Suppressor macrophage treated with lipopolysaccharide for 1 hour (primary cell): ENCODE results near the gene RBM34.
"Not testable (repeated sequence)": the region's sequence is repeated elsewhere in the genome, so short reads cannot be mapped to it uniquely, and the experiment has no call there.

ENCODE experiments used
- DNase-seq, 3 donors: peaks; one replicate each; pipeline ENCODE4 v3.0.0-alpha.2; 2020 to 2022

The RBM34 gene

DNA sequence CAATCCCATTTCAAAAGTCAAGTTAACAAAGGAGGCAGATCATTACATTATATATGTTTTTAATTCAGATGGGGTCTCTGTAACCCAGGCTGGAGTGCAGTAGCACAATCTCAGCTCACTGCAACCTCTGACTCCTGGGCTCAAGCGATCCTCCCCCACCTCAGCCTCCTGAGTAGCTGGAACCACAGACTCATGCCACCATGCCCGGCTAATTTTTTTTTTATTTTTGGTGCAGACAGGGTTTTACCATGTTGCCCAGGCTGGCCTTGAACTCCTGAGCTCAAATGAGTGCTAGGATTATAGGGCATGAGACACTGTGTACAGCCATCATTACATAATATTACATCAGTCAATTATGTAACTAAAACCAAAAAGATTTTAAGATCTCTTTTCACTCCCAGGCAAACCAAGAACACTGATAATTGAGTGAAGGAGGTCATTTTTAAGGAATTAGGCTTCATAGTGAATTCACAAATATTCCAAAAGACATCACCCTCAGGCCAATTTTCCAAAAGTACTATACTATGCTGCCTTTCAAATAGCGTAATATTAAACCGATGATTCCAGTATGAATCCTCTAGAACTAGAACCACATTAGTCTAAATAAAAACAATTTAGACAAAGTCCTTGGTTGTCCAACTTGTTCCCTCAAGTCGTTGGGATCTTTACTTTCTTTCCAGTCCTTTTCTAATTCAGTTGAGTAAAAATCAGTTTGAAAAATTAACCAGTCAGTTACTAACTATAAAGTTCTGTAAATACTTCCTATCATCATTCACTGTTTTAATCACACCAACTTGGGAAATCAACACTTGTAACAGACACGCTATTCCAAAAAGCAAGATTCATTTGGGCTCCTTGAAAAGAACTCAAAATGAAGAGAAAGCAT, 48.5 kb downstream of the RBM34 start:
- DNase-seq: no peak

DNA sequence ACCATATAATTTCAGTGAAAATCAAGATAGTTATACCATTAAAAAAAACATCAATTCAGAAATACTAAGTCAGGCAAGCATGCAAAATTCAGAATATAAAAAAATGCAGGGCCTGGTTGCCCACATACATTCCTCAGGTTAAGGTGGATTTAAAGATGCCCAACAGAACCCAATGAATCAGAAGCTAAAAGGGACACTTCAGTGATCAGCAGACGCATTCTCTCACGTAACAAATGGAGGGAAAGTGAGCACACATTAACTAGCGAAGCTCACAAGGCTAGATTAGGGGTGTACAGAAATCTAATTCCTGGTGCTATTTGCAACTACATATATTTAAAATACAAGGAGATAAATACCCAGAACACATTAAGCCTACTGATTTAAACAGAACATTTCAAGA, 49.9 kb downstream of the RBM34 start:
- DNase-seq: no peak

GRCh38 chr1:235108876-235109275, 52.2 kb downstream of the RBM34 start:
- no peak for DNase-seq

DNA sequence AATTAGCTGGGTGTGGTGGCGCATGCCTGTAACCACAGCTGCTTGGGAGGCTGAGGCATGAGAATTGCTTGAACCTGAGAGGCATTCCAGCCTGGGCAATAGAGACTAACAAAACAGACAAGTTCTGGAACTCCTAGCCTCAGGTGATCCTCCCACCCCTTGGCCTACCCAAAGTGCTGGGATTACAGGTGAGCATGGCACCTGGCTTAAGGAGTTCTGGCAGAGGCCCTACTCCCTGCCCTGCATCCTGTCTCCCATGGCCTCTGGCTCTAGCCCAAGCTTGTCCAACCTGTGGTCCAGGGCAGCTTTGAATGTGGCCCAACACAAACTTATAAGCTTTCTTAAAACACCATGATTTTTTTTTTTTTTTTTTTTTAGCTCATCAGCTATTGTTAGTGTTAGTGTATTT, 52.9 kb downstream of the RBM34 start:
- no peak for DNase-seq

DNA sequence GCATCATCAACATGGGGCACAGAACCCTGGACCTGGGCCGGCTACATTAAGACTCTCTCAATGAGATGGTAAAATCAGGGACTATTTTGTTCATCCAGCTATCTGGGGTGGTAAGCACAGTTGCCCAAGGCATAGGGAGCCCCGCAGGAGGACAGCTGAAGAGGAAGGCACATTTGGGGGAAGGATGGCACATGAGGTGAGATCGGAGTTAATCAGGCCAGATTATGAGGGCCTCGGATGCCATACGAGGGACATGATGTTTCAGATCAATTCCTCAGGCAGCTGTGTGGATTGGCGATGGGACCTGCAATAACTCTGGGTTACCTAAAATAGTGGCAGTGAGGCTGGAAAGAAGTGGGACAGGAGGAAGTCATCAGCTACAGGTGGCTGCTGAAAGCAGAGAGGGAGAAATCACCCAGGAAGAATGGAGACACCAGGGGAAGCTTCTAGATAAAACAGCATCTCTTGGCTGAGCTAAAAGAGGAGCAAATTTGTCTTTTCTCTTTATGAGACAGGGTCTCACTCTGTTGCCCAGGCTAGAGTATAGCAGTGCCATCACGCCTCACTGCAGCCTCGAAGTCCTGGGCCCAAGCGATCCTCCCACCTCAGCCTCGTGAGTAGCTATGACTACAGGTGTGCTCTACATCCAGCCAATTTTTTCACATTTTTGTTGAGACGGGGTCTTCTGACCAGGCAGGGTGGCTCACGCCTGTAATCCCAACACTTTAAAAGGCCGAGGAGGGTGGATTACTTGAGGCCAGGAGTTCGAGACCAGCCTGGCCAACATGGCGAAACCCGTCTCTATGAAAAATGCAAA, 53.5 kb downstream of the RBM34 start:
- DNase-seq: no peak

- no peak for DNase-seq
Observed at GRCh38 chr1:235106457-235106856, 54.6 kb downstream of the RBM34 start.

- DNase-seq: no peak
Observed at GRCh38 chr1:235105051-235106043, 55.7 kb downstream of the RBM34 start.

DNA sequence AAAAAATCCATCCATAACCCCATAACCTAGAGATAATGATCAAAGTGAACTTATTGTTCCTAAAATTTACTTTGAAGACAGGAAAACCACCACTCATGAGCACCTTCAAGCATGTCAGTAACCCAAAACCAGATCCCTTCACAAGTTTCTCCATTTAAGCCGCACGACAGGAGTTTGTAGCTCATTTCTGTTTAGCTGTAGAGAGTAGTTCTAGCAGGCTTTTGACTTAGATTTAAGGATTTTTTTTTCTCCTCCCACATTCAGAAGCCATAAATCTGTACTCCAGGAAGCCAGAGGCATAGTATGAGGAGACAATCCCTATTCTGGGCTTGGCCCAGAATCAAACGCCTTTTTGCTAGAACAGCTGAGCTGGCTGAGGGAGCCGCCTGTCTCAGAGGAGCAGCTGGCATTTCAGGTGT, 58.0 kb downstream of the RBM34 start:
- DNase-seq: no peak

DNA sequence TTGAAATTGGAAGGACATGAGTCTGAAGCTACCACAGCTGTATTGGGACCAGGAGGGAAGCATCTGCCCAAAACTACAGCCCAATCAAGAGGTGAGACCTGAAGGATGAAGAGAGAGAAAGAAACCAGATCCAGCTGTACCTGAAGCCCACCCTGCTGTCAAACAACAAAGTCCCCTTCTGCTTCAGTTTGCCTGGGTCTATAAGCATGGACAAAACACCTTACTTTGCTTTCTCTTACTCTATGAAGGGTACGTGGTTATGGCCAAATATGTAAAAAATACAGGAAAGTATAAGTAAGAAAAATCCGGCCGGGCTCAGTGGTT, 58.8 kb downstream of the RBM34 start:
- DNase-seq: no peak

GRCh38 chr1:235101558-235102258, 59.3 kb downstream of the RBM34 start:
- DNase-seq: peak in 1 of 3 donors; percentile 36

GRCh38 chr1:235100194-235100772, 60.8 kb downstream of the RBM34 start:
- no peak for DNase-seq

DNA sequence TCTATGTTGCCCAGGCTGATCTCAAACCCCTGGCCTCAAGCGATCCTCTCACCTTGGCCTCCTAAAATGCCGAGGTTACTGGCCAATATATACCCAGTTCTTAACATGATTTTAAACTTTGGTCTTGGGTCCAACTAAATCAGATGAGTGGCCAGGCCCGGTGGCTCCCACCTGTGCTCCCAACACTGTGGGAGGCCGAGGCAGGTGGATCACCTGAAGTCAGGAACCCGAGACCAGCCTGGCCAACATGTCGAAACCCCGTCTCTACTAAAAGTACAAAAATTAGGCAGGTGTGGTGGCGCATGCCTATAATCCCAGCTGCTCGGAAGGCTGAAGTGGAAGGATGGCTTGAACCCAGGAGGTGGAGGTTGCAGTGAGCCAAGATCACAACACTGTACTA, 62.1 kb downstream of the RBM34 start:
- DNase-seq: no peak

GRCh38 chr1:235098547-235098946, 62.5 kb downstream of the RBM34 start:
- no peak for DNase-seq

DNA sequence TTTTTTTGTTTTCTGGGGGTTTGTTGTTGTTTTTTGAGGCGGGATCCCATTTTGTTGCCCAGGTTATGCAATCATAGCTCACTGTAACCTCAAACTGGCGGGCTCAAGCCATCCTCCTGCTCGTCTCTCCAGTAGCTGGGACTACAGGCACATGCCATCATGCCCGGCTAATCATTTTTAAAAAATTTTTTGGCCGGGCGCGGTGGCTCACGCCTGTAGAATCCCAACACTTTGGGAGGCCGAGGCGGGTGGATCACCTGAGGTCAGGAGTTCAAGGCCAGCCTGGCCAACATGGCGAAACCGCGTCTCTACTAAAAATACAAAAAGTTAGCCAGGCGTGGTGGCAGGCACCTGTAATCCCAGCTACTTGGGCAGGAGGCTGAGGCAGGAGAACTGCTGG, 63.5 kb downstream of the RBM34 start:
- DNase-seq: not testable (repeated sequence)

- DNase-seq: no peak
Observed at GRCh38 chr1:235095938-235096562, 65.0 kb downstream of the RBM34 start.

- DNase-seq: peak; percentile 84 to 88 (median 86)
Observed at GRCh38 chr1:235093696-235094592, 67.1 kb downstream of the RBM34 start.

DNA sequence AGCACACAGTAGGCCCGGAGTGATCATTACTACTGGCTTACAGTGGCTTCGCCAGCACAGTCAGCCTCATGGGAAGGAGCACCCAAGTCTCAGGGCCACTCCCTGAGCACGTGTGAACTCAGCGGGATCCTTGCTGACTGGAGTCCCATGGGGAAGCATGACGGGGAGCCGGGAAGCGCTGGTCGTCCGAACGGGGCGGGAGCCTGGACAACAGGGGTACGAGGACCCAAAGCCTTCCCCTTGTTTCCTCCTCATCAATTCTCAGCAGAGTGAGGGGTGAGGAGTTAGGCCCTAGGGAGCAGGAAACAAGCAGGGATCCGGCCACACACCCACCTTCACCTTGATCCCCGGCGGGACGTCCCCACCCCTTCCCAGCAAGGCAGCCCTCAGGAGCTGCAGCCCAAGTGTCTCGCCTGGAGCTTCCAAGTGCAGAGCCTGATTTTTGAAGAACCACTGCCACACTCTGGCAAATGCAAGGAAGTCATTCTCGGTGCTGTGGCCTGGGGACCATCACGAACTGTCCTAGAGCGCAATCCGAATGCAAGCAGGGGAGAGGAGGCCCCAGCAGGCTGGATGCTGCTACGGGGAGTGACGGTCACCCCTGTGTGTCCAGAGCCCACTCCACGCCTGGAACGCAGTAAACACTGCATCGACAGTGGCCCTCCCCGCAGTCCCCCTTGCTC, 67.9 kb downstream of the RBM34 start:
- DNase-seq: peak; percentile 44 to 48 (median 46)

GRCh38 chr1:235092415-235092814, 68.6 kb downstream of the RBM34 start:
- not testable (repeated sequence) for DNase-seq

GRCh38 chr1:235092045-235092406, 69.0 kb downstream of the RBM34 start:
- DNase-seq: not testable (repeated sequence)
